A673 (cell line): ENCODE measurements around the gene ZBTB12.

Experiments used
- CTCF ChIP-seq: fragments of 300-800, 200-600 bp; sonication (generic); conservative IDR thresholded peaks from 2 replicates; pipeline ENCODE4 v1.5.1; 2017; ENCODE audit warnings: low read depth, mild to moderate bottlenecking, antibody characterized with exemption, low read length, moderate library complexity, mixed read lengths
- EZH2 ChIP-seq: fragments of 200-600 bp; sonication (generic); IDR thresholded peaks from 2 replicates; pipeline ENCODE4 v1.6.1; 2017; ENCODE audit warnings: borderline replicate concordance, low read depth, mild to moderate bottlenecking, mixed read lengths, antibody characterized with exemption, low read length; ENCODE audit not compliant: poor library complexity, severe bottlenecking

DNA sequence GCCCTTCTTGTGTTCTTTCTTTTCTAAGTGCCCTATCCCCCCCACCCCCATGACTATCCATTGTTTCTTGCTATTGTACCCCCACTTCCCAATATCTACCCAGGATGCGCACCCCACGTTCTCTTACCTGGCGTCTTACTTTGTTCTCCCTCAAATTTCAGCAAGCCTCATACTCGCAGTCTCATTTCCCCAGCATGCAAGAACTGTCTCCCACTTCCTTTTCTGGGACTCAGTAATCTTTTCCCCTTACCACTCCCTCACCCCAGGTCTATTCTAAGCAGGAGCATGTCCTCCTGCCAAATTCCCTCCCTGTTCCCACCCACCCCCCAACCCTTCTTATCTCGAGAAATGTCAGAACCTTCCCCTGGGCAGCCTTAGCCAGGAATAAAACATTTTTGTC is 2.7 kb downstream of the ZBTB12 start:
- TF ChIP-seq EZH2 = no peak
- TF ChIP-seq CTCF = no peak
